GM19035 (cell line): ENCODE data around the gene MRPS31.
"Not testable (repeated sequence)": the region's sequence is repeated elsewhere in the genome, so short reads cannot be mapped to it uniquely, and the experiment has no call there.

Experiments
- ATAC-seq: cut with Tn5 transposase; IDR thresholded peaks from one replicate; pipeline ENCODE4 v1.9.1; 2021; ENCODE audit not compliant: unreplicated experiment

MRPS31 gene

GRCh38 chr13:40764587-40765403 is 6.2 kb downstream of the MRPS31 start:
- no peak for ATAC-seq

GRCh38 chr13:40762849-40763248 is 8.1 kb downstream of the MRPS31 start:
- ATAC-seq = no peak

- ATAC-seq = no peak
Observed at GRCh38 chr13:40758811-40759210, 12.2 kb downstream of the MRPS31 start.

DNA sequence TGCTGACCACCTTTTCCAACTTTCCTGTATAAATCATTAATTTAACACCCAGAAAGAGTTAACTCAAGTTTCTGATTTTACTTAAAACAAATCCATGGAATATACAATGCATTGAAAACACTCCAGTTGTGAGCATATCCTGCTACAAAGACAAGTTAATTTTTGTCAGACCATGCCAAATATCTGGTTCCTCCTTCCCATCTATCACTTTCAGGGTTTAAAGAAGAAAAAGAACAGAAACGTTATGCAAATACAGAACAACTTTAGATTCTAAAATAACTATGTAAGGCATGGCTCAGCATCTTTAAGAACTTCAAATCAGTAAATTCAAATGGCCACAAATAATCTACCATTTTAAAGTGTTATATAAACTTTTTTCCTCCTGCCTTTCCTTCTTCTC is 14.9 kb downstream of the MRPS31 start:
- ATAC-seq = peak; percentile 49

DNA sequence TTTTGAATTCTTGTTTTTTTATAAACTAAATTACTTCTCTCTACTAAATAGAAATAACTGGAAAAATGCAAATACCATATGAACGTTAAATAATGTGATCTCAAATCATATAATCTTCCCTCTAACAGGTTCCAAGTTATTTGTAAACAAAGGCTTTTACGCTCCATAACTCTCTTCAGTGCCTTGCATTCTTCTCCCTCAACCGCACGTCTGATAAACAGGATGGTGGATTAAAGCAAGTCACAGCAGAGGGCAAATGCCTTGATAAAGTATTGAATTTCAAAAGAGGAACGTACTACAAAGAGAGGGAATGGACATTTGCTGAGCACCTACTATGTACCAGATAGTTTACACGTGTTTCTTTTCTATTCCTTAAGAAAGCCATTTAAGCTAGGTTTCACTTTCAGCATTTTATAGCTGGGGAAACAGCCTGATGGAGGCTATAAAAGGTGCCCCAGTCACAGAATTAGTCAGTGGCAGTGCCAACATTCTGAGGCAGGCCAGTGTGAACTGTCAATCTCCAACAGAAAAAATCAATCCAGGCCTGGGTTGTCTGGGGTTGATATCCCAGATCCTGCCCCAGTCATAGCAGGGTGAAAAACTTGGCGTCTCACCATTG is 15.8 kb downstream of the MRPS31 start:
- ATAC-seq = no peak

GRCh38 chr13:40749327-40749726 is 21.7 kb downstream of the MRPS31 start:
- no peak for ATAC-seq

DNA sequence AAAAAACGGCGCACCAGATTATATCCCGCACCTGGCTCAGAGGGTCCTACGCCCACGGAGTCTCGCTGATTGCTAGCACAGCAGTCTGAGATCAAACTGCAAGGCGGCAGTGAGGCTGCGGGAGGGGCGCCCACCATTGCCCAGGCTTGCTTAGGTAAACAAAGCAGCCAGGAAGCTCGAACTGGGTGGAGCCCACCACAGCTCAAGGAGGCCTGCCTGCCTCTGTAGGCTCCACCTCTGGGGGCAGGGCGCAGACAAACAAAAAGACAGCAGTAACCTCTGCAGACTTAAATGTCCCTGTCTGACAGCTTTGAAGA is 35.8 kb downstream of the MRPS31 start:
- ATAC-seq = not testable (repeated sequence)

GRCh38 chr13:40734536-40735231 is 36.3 kb downstream of the MRPS31 start:
- ATAC-seq = not testable (repeated sequence)

GRCh38 chr13:40732658-40733057 is 38.3 kb downstream of the MRPS31 start:
- ATAC-seq = no peak

GRCh38 chr13:40728595-40728994 is 42.4 kb downstream of the MRPS31 start:
- ATAC-seq = no peak

GRCh38 chr13:40714433-40714832 is 56.6 kb downstream of the MRPS31 start:
- ATAC-seq = not testable (repeated sequence)

GRCh38 chr13:40706439-40706838 is 64.6 kb downstream of the MRPS31 start:
- no peak for ATAC-seq

DNA sequence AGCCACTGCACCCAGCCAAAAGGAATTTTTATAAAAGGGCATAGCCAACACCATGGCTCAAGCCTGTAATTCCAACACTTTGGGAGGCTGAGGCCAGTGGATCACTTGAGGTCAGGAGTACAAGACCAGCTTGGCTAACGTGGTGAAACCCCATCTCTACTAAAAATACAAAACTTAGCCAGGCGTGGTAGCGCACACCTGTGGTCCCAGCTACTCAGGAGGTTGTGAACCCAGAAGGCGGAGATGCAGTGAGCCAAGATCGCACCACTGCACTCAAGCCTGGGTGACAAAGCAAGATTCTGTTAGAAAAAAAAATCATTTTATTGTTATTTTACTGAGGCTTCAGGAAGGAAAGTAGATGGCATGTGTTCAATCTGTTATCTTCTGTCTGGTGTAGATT is 73.3 kb downstream of the MRPS31 start:
- peak; percentile 57 for ATAC-seq

GRCh38 chr13:40694426-40694825 is 76.6 kb downstream of the MRPS31 start:
- ATAC-seq = no peak

GRCh38 chr13:40692946-40693345 is 78.0 kb downstream of the MRPS31 start:
- ATAC-seq = peak; percentile 72

GRCh38 chr13:40688781-40689180 is 82.2 kb downstream of the MRPS31 start:
- no peak for ATAC-seq

GRCh38 chr13:40682449-40683240 is 88.3 kb downstream of the MRPS31 start:
- ATAC-seq = no peak

DNA sequence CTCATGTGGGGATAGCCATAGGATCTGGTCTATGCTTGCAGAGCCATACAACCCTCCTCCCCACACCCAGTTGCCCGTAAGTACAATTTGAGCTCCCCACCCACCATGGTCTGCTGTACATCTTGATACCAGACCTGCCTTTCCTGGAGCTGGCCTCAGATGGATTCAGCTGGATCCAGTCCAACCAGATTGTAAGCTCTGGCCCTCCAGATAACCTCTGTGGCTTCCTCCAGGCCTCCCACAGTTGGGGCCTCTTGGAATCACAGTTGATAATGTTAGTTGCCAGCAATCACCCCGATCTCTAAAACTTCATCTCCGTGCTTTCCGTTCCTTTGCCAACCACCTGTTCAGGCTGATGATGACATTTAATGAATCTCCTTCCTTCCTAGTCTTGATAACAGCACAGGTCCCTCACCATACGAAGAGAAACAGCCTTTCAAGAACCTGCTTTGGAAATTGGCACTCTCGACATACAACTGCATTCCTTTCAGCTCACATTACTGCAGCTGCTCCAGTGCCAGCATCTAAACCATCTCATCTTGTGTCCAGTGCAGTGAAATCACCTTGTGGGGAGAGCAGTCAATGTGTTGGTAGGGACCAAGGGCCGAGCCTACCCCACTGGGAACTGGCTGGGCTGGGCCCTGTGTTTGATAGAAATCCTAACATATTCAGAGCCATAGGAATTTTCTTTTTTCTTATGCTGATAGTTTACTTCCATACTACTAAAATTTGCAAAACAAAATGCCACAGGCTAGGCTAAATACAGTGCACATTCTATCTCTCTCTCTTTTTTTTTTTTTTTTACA is 89.4 kb downstream of the MRPS31 start:
- no peak for ATAC-seq

- no peak for ATAC-seq
Observed at GRCh38 chr13:40680659-40681323, 90.2 kb downstream of the MRPS31 start.

DNA sequence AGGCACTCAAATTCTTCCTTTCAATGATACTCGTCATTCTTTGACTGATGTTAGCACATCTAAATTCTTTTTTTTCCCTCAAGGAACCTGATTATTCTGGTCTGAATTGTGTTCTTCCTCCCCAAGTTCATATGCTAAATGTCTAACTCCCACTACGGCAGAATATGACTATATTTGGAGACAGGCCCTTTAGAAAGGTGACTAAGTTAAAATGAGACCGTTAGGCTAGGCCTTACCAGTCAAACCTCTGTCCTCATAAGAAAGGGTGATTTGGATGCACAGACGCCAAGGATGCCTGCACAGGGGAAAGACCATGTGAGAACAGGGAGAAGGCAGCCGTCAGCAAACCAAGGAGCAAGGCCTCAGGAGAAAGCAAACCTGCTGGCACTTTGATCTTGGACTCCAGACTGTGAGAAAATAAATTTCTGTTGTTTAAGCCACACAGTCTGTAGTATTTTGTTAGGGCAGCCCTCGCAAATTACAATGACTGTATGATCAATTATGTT is 91.5 kb downstream of the MRPS31 start:
- ATAC-seq = no peak
